CD14-positive monocyte (primary cell): ENCODE data around the gene PITPNM1. TPM values are rescaled to one million over a fixed set of nuclear protein-coding genes. Genes with fewer than 3 reads are reported as not detected.

Experiments used
- DNase-seq, 3 donors: peaks; one replicate each; pipeline ENCODE4 v3.0.0-alpha.2; 2011 to 2022
- H2AFZ ChIP-seq: 2 replicates; pipeline ENCODE4 v1.6.0; 2012; ENCODE audit warnings: mild to moderate bottlenecking, low read depth, low read length, inconsistent platforms; ENCODE audit not compliant: insufficient read depth, poor library complexity, severe bottlenecking
- H3K27ac ChIP-seq, 2 donors: 1 replicate in 1 of 2; 2 replicates in 1 of 2; pipeline ENCODE4 v1.5.1; 2012 to 2013; ENCODE audit warnings: low read length in 2 of 2, control low read depth in 1 of 2, inconsistent platforms in 1 of 2, low read depth in 1 of 2, mild to moderate bottlenecking in 1 of 2
- H3K27me3 ChIP-seq, 2 donors: one replicate each; pipeline versions ENCODE4 v1.6.0 to v1.6.1; 2011 to 2013; ENCODE audit warnings: low read length in 2 of 2; ENCODE audit not compliant: control insufficient read depth in 2 of 2, insufficient read depth in 2 of 2
- H3K36me3 ChIP-seq, 2 donors: replicated peaks in 1 of 2; 1 replicate in 1 of 2; 2 replicates in 1 of 2; pipeline versions ENCODE4 v1.5.1 to v1.6.1; 2012 to 2013; ENCODE audit warnings: low read length in 2 of 2, control low read depth in 1 of 2, inconsistent platforms in 1 of 2, mild to moderate bottlenecking in 1 of 2; ENCODE audit not compliant: insufficient read depth in 2 of 2, control insufficient read depth in 1 of 2
- H3K4me1 ChIP-seq, 2 donors: 1 replicate in 1 of 2; 2 replicates in 1 of 2; pipeline versions ENCODE4 v1.5.1 to v1.6.1; 2012 to 2013; ENCODE audit warnings: low read length in 2 of 2, control low read depth in 1 of 2, inconsistent platforms in 1 of 2, mild to moderate bottlenecking in 1 of 2, moderate library complexity in 1 of 2; ENCODE audit not compliant: insufficient read depth in 2 of 2, control insufficient read depth in 1 of 2
- H3K4me2 ChIP-seq: replicated peaks from 2 replicates; pipeline ENCODE3; 2012; ENCODE audit warnings: low read length, moderate library complexity, mild to moderate bottlenecking; ENCODE audit not compliant: poor library complexity, severe bottlenecking; ENCODE audit errors: extremely low read depth
- H3K4me3 ChIP-seq, 3 experiments: fragments of 200-600 bp in 1 of 3; sonication (generic) in 1 of 3; replicated peaks in 1 of 3; 1 replicate in 2 of 3; 2 replicates in 1 of 3; pipeline ENCODE4 v1.5.1; 2011 to 2013; ENCODE audit warnings: low read length in 3 of 3, mild to moderate bottlenecking in 3 of 3, control low read depth in 2 of 3, low read depth in 2 of 3, inconsistent platforms in 1 of 3, moderate library complexity in 1 of 3
- H3K79me2 ChIP-seq: 2 replicates; pipeline ENCODE4 v1.6.0; 2012; ENCODE audit warnings: mild to moderate bottlenecking, control low read depth, inconsistent platforms, low read length, moderate library complexity; ENCODE audit not compliant: insufficient read depth
- H3K9ac ChIP-seq: 2 replicates; pipeline ENCODE4 v1.6.0; 2017; ENCODE audit warnings: low read length, mild to moderate bottlenecking; ENCODE audit not compliant: insufficient read depth, poor library complexity, severe bottlenecking
- H3K9me3 ChIP-seq, 2 donors: replicated peaks in 1 of 2; 1 replicate in 1 of 2; 2 replicates in 1 of 2; pipeline versions ENCODE4 v1.5.1 to v1.6.1; 2012 to 2013; ENCODE audit warnings: low read length in 2 of 2, control low read depth in 1 of 2; ENCODE audit not compliant: control insufficient read depth in 1 of 2, insufficient read depth in 1 of 2
- H4K20me1 ChIP-seq: 2 replicates; pipeline ENCODE4 v1.6.0; 2012; ENCODE audit warnings: mild to moderate bottlenecking, low read length, control low read depth, moderate library complexity; ENCODE audit not compliant: insufficient read depth
- H3K27ac Mint-ChIP-seq, 7 donors: one replicate each; pipeline ENCODE4 v1.8.0; 2020; ENCODE audit warnings: mild to moderate bottlenecking in 7 of 7, mixed read lengths in 7 of 7, moderate library complexity in 6 of 7, inconsistent platforms in 2 of 7
- H3K27me3 Mint-ChIP-seq, 3 donors: one replicate each; pipeline ENCODE4 v1.8.0; 2021 to 2022; ENCODE audit warnings: low read depth in 3 of 3, mild to moderate bottlenecking in 3 of 3, mixed read lengths in 3 of 3, moderate library complexity in 3 of 3, inconsistent platforms in 1 of 3
- H3K36me3 Mint-ChIP-seq, 2 donors: one replicate each; pipeline ENCODE4 v1.8.0; 2020; ENCODE audit warnings: mixed read lengths in 2 of 2, inconsistent platforms in 1 of 2, mild to moderate bottlenecking in 1 of 2
- H3K4me1 Mint-ChIP-seq: one replicate; pipeline ENCODE4 v1.8.0; 2020; ENCODE audit warnings: mild to moderate bottlenecking, mixed read lengths
- H3K4me3 Mint-ChIP-seq, 2 donors: one replicate each; pipeline ENCODE4 v1.8.0; 2020; ENCODE audit warnings: mild to moderate bottlenecking in 2 of 2, mixed read lengths in 2 of 2, moderate library complexity in 1 of 2
- H3K9me3 Mint-ChIP-seq, 7 donors: one replicate each; pipeline ENCODE4 v1.8.0; 2020 to 2022; ENCODE audit warnings: mixed read lengths in 7 of 7, mild to moderate bottlenecking in 6 of 7, moderate library complexity in 6 of 7, inconsistent platforms in 2 of 7
- CTCF ChIP-seq: fragments of 200-600 bp; IDR thresholded peaks from one replicate; pipeline ENCODE4 v1.8.0; 2022; ENCODE audit warnings: antibody characterized with exemption, mild to moderate bottlenecking
- WGBS: methylation state at CpG from one replicate; pipeline ENCODE4 v1.1.5; 2013; ENCODE audit warnings: missing lambda C conversion rate; ENCODE audit not compliant: insufficient coverage; 5-methylcytosine and 5-hydroxymethylcytosine counted together
- intact Hi-C, 2 donors: fragments of 100-400 bp; cut with micrococcal nuclease; formaldehyde crosslinking; loops; one replicate each; pipeline versions ENCODE4 v1.15.0 to v1.15.1; 2023
- polyA plus RNA-seq, 3 donors: library from polyadenylated mRNA; depleted of rRNA in 1 of 3; unstranded in 2 of 3; stranded (reverse) in 1 of 3; fragments of 300-500 nt in 2 of 3; fragments of >200 nt in 1 of 3; fragmentation: Illumina TruSeq in 2 of 3; gene quantifications; 1 replicate in 2 of 3; 2 replicates in 1 of 3; pipeline ENCODE4 v1.2.3, GENCODE V29; 2012 to 2021

Gene PITPNM1
- polyA plus RNA-seq, 3 donors, result 11.7 to 122 (median 22.2) TPM

DNA sequence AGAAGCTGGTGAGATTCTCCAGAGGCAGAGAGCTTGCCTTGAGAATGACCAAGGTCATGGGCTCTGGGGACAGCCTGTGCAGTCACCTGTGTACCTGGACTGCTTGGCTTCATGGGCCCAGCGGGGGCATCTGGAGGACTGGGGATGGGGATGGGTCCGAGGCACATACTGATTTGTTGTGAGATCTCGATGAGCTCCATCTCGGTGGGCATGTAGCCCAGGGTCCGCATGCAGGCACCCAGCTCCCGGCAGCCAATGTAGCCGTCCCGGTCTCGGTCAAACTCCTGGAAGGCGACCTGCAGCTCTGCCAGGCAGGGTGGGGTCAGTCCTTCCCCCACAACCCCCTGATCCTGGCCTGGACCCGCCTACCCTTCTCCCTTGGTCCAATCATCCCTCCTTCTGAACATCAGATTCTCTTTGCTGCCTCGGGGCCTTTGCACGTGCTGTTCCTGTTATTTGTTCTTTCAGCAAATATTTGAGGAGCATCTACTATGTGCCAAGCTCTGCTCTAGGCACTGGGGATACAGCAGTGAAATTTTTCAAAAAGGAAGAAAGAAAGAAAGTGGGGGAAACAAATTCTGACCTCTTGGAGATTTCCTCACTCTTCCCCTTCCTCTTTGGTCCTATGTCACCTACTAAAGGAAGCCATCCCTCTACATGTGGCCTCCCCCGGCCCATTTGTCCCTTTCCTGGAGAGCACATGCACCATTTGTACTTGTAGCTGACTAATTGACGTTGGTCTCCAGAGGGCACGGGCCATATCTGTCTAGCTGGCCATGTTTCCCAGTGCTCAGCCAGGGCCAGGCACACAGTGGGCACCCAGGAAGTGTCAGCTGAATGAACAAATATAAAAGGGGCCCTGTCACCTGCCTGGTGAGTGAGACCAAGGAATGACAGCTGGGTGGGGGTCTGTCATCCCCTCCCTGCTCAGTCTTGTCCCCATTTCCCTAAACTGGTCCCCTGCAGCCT is 16.0 kb upstream of the PITPNM1 start:
- no peak overlapping the region for H2AFZ ChIP-seq
- Mint-ChIP-seq H3K27me3 (peaks cover 0 to 11% (median 5%) of the 10 kb centered on the region in 3 donors), H3K4me1 (peaks cover 3% of the 10 kb centered on the region), H3K27ac (peak overlapping the region in 1 of 7 donors; percentile 80), H3K4me3 (no peak overlapping the region), H3K36me3 (no peaks in the 10 kb centered on the region), H3K9me3 (peaks cover 0 to 3% (median 0%) of the 10 kb centered on the region in 7 donors)
- DNase-seq, result no peak
- H3K4me1 ChIP-seq, result no peaks in the 10 kb centered on the region
- H3K9ac ChIP-seq, result no peak overlapping the region
- H3K9me3 ChIP-seq, result no peaks in the 10 kb centered on the region
- H3K27me3 ChIP-seq, result no peaks in the 10 kb centered on the region
- no peak for TF ChIP-seq CTCF
- no peaks in the 10 kb centered on the region for H4K20me1 ChIP-seq
- WGBS, result 90% methylated on average over 12 of the region's 16 CpGs
- no peak overlapping the region for H3K4me2 ChIP-seq
- H3K79me2 ChIP-seq, result no peaks in the 10 kb centered on the region
- H3K36me3 ChIP-seq, result no peaks in the 10 kb centered on the region
- intact Hi-C loops, result no loop called here
- H3K27ac ChIP-seq, result no peak overlapping the region
- H3K4me3 ChIP-seq, result no peak overlapping the region

GRCh38 chr11:67519726-67520125 is 14.6 kb upstream of the PITPNM1 start:
- intact Hi-C loops, result no loop called here

More at GRCh38 chr11:67519726-67520125, 14.6 kb upstream of the PITPNM1 start:
- Histone ChIP-seq H2AFZ (no peak overlapping the region), H3K4me1 (no peaks in the 10 kb centered on the region), H3K4me3 (no peak overlapping the region), H3K36me3 (no peaks in the 10 kb centered on the region), H3K4me2 (no peak overlapping the region), H3K79me2 (no peaks in the 10 kb centered on the region), H3K27me3 (no peaks in the 10 kb centered on the region), H3K27ac (no peak overlapping the region), H4K20me1 (no peaks in the 10 kb centered on the region), H3K9ac (no peak overlapping the region), H3K9me3 (no peaks in the 10 kb centered on the region)
- no peak for DNase-seq
- no peaks in the 10 kb centered on the region for H3K36me3 Mint-ChIP-seq
- no peak for TF ChIP-seq CTCF
- H3K4me1 Mint-ChIP-seq, result peaks cover 3% of the 10 kb centered on the region
- H3K27me3 Mint-ChIP-seq, result peaks cover 0 to 12% (median 9%) of the 10 kb centered on the region in 3 donors
- H3K4me3 Mint-ChIP-seq, result no peak overlapping the region
- H3K9me3 Mint-ChIP-seq, result peaks cover 0 to 3% (median 0%) of the 10 kb centered on the region in 7 donors
- peak overlapping the region in 1 of 7 donors; percentile 81 for H3K27ac Mint-ChIP-seq
- 93% methylated on average over 32 of the region's 32 CpGs for WGBS
